ENCODE measurements around the gene TFE3. TPM values are rescaled to one million over a fixed set of nuclear protein-coding genes. Genes with fewer than 3 reads are reported as not detected.

TFE3 gene
- total RNA-seq, 1 experiment from 2014 or later: 59.8 TPM

- DNase-seq: no peak
- H3K9me3 ChIP-seq (ENCODE audit: control insufficient read depth, low read depth, low read length): no peaks in the 10 kb centered on the region
- Mint-ChIP-seq H3K4me3 (no peak overlapping the region), H3K4me1 (peaks cover 0 to 3% of the 10 kb centered on the region in 2 experiments; a peak in 1 of 4 replicates), H3K27ac (no peak overlapping the region), H3K36me3 (ENCODE audit: insufficient read depth in 1 of 3, low read depth in 3 of 3) (peaks cover 10 to 60% (median 31%) of the 10 kb centered on the region in 3 experiments), H3K27me3 (ENCODE audit: low read depth) (peaks cover 3% of the 10 kb centered on the region), H3K9me3 (peaks cover 67 to 74% of the 10 kb centered on the region in 2 experiments)
- H3K4ac ChIP-seq (ENCODE audit: low read depth, low read length): no peak overlapping the region
- no peak overlapping the region for H3K9ac ChIP-seq (ENCODE audit: extremely low read depth, insufficient read length, low read length)
- no peak overlapping the region for H3K18ac ChIP-seq (ENCODE audit: insufficient read length, low read depth, low read length)
- no peak overlapping the region for H2BK20ac ChIP-seq (ENCODE audit: low read depth, low read length, poor library complexity, severe bottlenecking)
- no peak overlapping the region; the same call in 1 of the 2 replicates for H3K14ac ChIP-seq (ENCODE audit: insufficient read depth, low read length)
- no peaks in the 10 kb centered on the region for H3K23me2 ChIP-seq (ENCODE audit: insufficient read length, low read depth, low read length, poor library complexity, severe bottlenecking)
- H2BK5ac ChIP-seq (ENCODE audit: insufficient read length, low read length): no peak overlapping the region
- no CpG with 5 or more reads among the region's 41 CpGs for WGBS (ENCODE audit: extremely low coverage, insufficient read length, low lambda C conversion rate)
- H2BK12ac ChIP-seq (ENCODE audit: insufficient read length, low read depth, low read length): no peak overlapping the region
- no peak overlapping the region for H3K56ac ChIP-seq (ENCODE audit: insufficient read length, low read depth, low read length)
- no peaks in the 10 kb centered on the region for H3K79me1 ChIP-seq (ENCODE audit: insufficient read depth, low read depth, low read length, poor library complexity, severe bottlenecking)
- H3K4me2 ChIP-seq (ENCODE audit: insufficient read depth, insufficient read length, low read length): no peak overlapping the region
- H3K27ac ChIP-seq (ENCODE audit: insufficient read length, low read depth, low read length): no peak overlapping the region
- H4K20me1 ChIP-seq (ENCODE audit: control insufficient read depth, insufficient read depth, insufficient read length): no peaks in the 10 kb centered on the region
- H3K27me3 ChIP-seq (ENCODE audit: insufficient read depth, low read length): no peaks in the 10 kb centered on the region
- H4K5ac ChIP-seq (ENCODE audit: insufficient read length, low read depth, low read length): no peak overlapping the region
- no peaks in the 10 kb centered on the region for H3K4me1 ChIP-seq (ENCODE audit: insufficient read depth, low read length)
- H2BK15ac ChIP-seq (ENCODE audit: low read depth, low read length): no peak overlapping the region
- TF ChIP-seq, protein P1, sequence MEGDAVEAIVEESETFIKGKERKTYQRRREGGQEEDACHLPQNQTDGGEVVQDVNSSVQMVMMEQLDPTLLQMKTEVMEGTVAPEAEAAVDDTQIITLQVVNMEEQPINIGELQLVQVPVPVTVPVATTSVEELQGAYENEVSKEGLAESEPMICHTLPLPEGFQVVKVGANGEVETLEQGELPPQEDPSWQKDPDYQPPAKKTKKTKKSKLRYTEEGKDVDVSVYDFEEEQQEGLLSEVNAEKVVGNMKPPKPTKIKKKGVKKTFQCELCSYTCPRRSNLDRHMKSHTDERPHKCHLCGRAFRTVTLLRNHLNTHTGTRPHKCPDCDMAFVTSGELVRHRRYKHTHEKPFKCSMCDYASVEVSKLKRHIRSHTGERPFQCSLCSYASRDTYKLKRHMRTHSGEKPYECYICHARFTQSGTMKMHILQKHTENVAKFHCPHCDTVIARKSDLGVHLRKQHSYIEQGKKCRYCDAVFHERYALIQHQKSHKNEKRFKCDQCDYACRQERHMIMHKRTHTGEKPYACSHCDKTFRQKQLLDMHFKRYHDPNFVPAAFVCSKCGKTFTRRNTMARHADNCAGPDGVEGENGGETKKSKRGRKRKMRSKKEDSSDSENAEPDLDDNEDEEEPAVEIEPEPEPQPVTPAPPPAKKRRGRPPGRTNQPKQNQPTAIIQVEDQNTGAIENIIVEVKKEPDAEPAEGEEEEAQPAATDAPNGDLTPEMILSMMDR (conservative IDR thresholded peaks at IDR 0.05): no peak
- H3T11ph ChIP-seq (ENCODE audit: low read length): no peak overlapping the region
- no peak overlapping the region for H4K8ac ChIP-seq (replicated peaks; ENCODE audit: insufficient read length, low read depth, low read length)
- H3K23ac ChIP-seq (ENCODE audit: insufficient read length, low read depth, low read length): no peak overlapping the region
- no peak overlapping the region for H2AK5ac ChIP-seq (ENCODE audit: insufficient read length, low read length)
- 0 out of 2 replicates have a peak, but pooled peaks cover 1% of the 10 kb centered on the region for H3K79me2 ChIP-seq (ENCODE audit: insufficient read depth, low read length)
- H2AFZ ChIP-seq (ENCODE audit: low read length): no peak overlapping the region
- H4K91ac ChIP-seq (ENCODE audit: insufficient read length, low read depth, low read length): no peak overlapping the region
- no peak overlapping the region for H2BK120ac ChIP-seq (ENCODE audit: low read depth, low read length, poor library complexity, severe bottlenecking)
Observed at GRCh38 chrX:49067285-49068120, 24.3 kb upstream of the TFE3 start.

All from H9 (cell line).